ENCODE data around the gene NUAK1.

Gene NUAK1

GRCh38 chr12:106110626-106111300 is 28.0 kb downstream of the NUAK1 start:
- DNase-seq (ENCODE audit: low read depth in 2 of 2), result no peak

- no peak for DNase-seq (ENCODE audit: low read depth in 2 of 2)
Measured at GRCh38 chr12:106109168-106109910, 29.4 kb downstream of the NUAK1 start.

GRCh38 chr12:106108185-106108835 is 30.4 kb downstream of the NUAK1 start:
- DNase-seq (ENCODE audit: low read depth in 2 of 2), result no peak

- DNase-seq (ENCODE audit: low read depth in 2 of 2), result no peak
Measured at GRCh38 chr12:106107566-106107965, 31.2 kb downstream of the NUAK1 start.

GRCh38 chr12:106106892-106107291 is 31.9 kb downstream of the NUAK1 start:
- no peak for DNase-seq (ENCODE audit: low read depth in 2 of 2)

- no peak for DNase-seq (ENCODE audit: low read depth in 2 of 2)
Measured at GRCh38 chr12:106106061-106106566, 32.6 kb downstream of the NUAK1 start.

- no peak for DNase-seq (ENCODE audit: low read depth in 2 of 2)
Measured at GRCh38 chr12:106101803-106102202, 37.0 kb downstream of the NUAK1 start.

- DNase-seq (ENCODE audit: low read depth in 2 of 2), result no peak
Measured at GRCh38 chr12:106098691-106099200, 40.0 kb downstream of the NUAK1 start.

- no peak for DNase-seq (ENCODE audit: low read depth in 2 of 2)
Measured at GRCh38 chr12:106097011-106097410, 41.7 kb downstream of the NUAK1 start.

GRCh38 chr12:106096376-106096775 is 42.4 kb downstream of the NUAK1 start:
- DNase-seq (ENCODE audit: low read depth in 2 of 2), result no peak

- no peak for DNase-seq (ENCODE audit: low read depth in 2 of 2)
Measured at GRCh38 chr12:106094304-106094703, 44.5 kb downstream of the NUAK1 start.

- no peak for DNase-seq (ENCODE audit: low read depth in 2 of 2)
Measured at GRCh38 chr12:106093246-106093645, 45.5 kb downstream of the NUAK1 start.

- no peak for DNase-seq (ENCODE audit: low read depth in 2 of 2)
Measured at GRCh38 chr12:106091446-106091820, 47.3 kb downstream of the NUAK1 start.

GRCh38 chr12:106090591-106091445 is 47.9 kb downstream of the NUAK1 start:
- DNase-seq (ENCODE audit: low read depth in 2 of 2), result no peak

GRCh38 chr12:106089935-106090334 is 48.8 kb downstream of the NUAK1 start:
- no peak for DNase-seq (ENCODE audit: low read depth in 2 of 2)

- no peak for DNase-seq (ENCODE audit: low read depth in 2 of 2)
Measured at GRCh38 chr12:106088811-106089485, 49.8 kb downstream of the NUAK1 start.

GRCh38 chr12:106088246-106088808 is 50.4 kb downstream of the NUAK1 start:
- no peak for DNase-seq (ENCODE audit: low read depth in 2 of 2)

GRCh38 chr12:106086696-106087095 is 52.1 kb downstream of the NUAK1 start:
- DNase-seq (ENCODE audit: low read depth in 2 of 2), result no peak

- no peak for DNase-seq (ENCODE audit: low read depth in 2 of 2)
Measured at GRCh38 chr12:106085213-106085612, 53.5 kb downstream of the NUAK1 start.

- no peak for DNase-seq (ENCODE audit: low read depth in 2 of 2)
Measured at GRCh38 chr12:106084759-106085158, 54.0 kb downstream of the NUAK1 start.
